Mononuclear cell (primary cell): Measurements from ENCODE around the gene NAT9. TPM values are rescaled to one million over a fixed set of nuclear protein-coding genes. Genes with fewer than 3 reads are reported as not detected.
A peak's percentile ranks its signal among the peaks of the same experiment; 100 is the strongest.

ENCODE experiments used
- H3K27me3 ChIP-seq: 2 replicates; pipeline ENCODE4 v1.6.0; 2011; ENCODE audit warnings: low read length, control low read depth; ENCODE audit not compliant: insufficient read depth
- H3K4me1 ChIP-seq: 2 replicates; pipeline ENCODE4 v1.5.1; 2011; ENCODE audit warnings: mild to moderate bottlenecking, low read length, control low read depth; ENCODE audit not compliant: insufficient read depth
- H3K4me3 ChIP-seq: 2 replicates; pipeline ENCODE4 v1.5.1; 2011; ENCODE audit warnings: mild to moderate bottlenecking, low read length, moderate library complexity
- H3K9me3 ChIP-seq: 2 replicates; pipeline ENCODE4 v1.5.1; 2011; ENCODE audit warnings: low read depth, mild to moderate bottlenecking, control low read depth, low read length
- total RNA-seq: library from RNA; depleted of rRNA; stranded (reverse); fragments of >200 nt; gene quantifications from one replicate; pipeline ENCODE4 v1.2.3, GENCODE V29; 2012

NAT9 gene
- total RNA-seq, 1 donor = 14.9 TPM

GRCh38 chr17:74752415-74752814, 23.7 kb downstream of the NAT9 start:
- Histone ChIP-seq H3K9me3 (no peaks in the 10 kb centered on the region), H3K4me1 (peaks cover 83% of the 10 kb centered on the region), H3K4me3 (no peak overlapping the region), H3K27me3 (no peaks in the 10 kb centered on the region)

- Histone ChIP-seq H3K27me3 (no peaks in the 10 kb centered on the region), H3K4me3 (peak overlapping the region; percentile 98), H3K9me3 (no peaks in the 10 kb centered on the region), H3K4me1 (peaks cover 84% of the 10 kb centered on the region)
These were observed 25.6 kb downstream of the NAT9 start for GRCh38 chr17:74750327-74751069.

GRCh38 chr17:74750039-74750326, 26.2 kb downstream of the NAT9 start:
- Histone ChIP-seq H3K4me1 (peaks cover 84% of the 10 kb centered on the region), H3K9me3 (no peaks in the 10 kb centered on the region), H3K4me3 (peak overlapping the region; percentile 98)

GRCh38 chr17:74749279-74750038, 26.7 kb downstream of the NAT9 start:
- Histone ChIP-seq H3K9me3 (no peaks in the 10 kb centered on the region), H3K27me3 (no peaks in the 10 kb centered on the region), H3K4me3 (peak overlapping the region; percentile 98), H3K4me1 (peaks cover 84% of the 10 kb centered on the region)

More at GRCh38 chr17:74750039-74750326, 26.2 kb downstream of the NAT9 start:
- no peaks in the 10 kb centered on the region for H3K27me3 ChIP-seq

GRCh38 chr17:74748529-74749278, 27.4 kb downstream of the NAT9 start, which contains the start of gene NHERF1:
TSS of gene NHERF1 (plus strand) at chr17:74748628. CDS start at chr17:74748847, 219 bp downstream.
- no peaks in the 10 kb centered on the region for H3K27me3 ChIP-seq
- no peaks in the 10 kb centered on the region for H3K9me3 ChIP-seq
- peaks cover 84% of the 10 kb centered on the region for H3K4me1 ChIP-seq
- H3K4me3 ChIP-seq = peak within 1 kb of the TSS; percentile 98

GRCh38 chr17:74748279-74748528, 27.9 kb downstream of the NAT9 start:
- Histone ChIP-seq H3K9me3 (no peaks in the 10 kb centered on the region), H3K4me3 (peak overlapping the region; percentile 98), H3K27me3 (no peaks in the 10 kb centered on the region), H3K4me1 (peaks cover 84% of the 10 kb centered on the region)

- peaks cover 84% of the 10 kb centered on the region for H3K4me1 ChIP-seq
- H3K4me3 ChIP-seq = no peak overlapping the region
- no peaks in the 10 kb centered on the region for H3K27me3 ChIP-seq
- H3K9me3 ChIP-seq = no peaks in the 10 kb centered on the region
These were observed 29.2 kb downstream of the NAT9 start for GRCh38 chr17:74746922-74747321.

GRCh38 chr17:74746376-74746775, 29.8 kb downstream of the NAT9 start:
- H3K9me3 ChIP-seq = no peaks in the 10 kb centered on the region
- H3K27me3 ChIP-seq = no peaks in the 10 kb centered on the region
- peaks cover 84% of the 10 kb centered on the region for H3K4me1 ChIP-seq
- H3K4me3 ChIP-seq = no peak overlapping the region

- Histone ChIP-seq H3K4me3 (no peak overlapping the region), H3K27me3 (no peaks in the 10 kb centered on the region)
These were observed 30.5 kb downstream of the NAT9 start for GRCh38 chr17:74745548-74746177.

GRCh38 chr17:74744714-74745547, 31.2 kb downstream of the NAT9 start:
- H3K4me1 ChIP-seq = peaks cover 84% of the 10 kb centered on the region
- H3K27me3 ChIP-seq = no peaks in the 10 kb centered on the region
- H3K4me3 ChIP-seq = no peak overlapping the region
- no peaks in the 10 kb centered on the region for H3K9me3 ChIP-seq

More at GRCh38 chr17:74745548-74746177, 30.5 kb downstream of the NAT9 start:
- Histone ChIP-seq H3K9me3 (no peaks in the 10 kb centered on the region), H3K4me1 (peaks cover 84% of the 10 kb centered on the region)

- Histone ChIP-seq H3K4me1 (peaks cover 87% of the 10 kb centered on the region), H3K27me3 (no peaks in the 10 kb centered on the region), H3K4me3 (no peak overlapping the region), H3K9me3 (no peaks in the 10 kb centered on the region)
These were observed 31.8 kb downstream of the NAT9 start for GRCh38 chr17:74744349-74744713.

- no peaks in the 10 kb centered on the region for H3K9me3 ChIP-seq
- peaks cover 92% of the 10 kb centered on the region for H3K4me1 ChIP-seq
- no peaks in the 10 kb centered on the region for H3K27me3 ChIP-seq
- no peak overlapping the region for H3K4me3 ChIP-seq
These were observed 32.4 kb downstream of the NAT9 start for GRCh38 chr17:74743755-74744154.

GRCh38 chr17:74742978-74743545, 33.1 kb downstream of the NAT9 start:
- no peaks in the 10 kb centered on the region for H3K9me3 ChIP-seq
- no peaks in the 10 kb centered on the region for H3K27me3 ChIP-seq
- no peak overlapping the region for H3K4me3 ChIP-seq
- peaks cover 99% of the 10 kb centered on the region for H3K4me1 ChIP-seq

GRCh38 chr17:74742153-74742515, 34.0 kb downstream of the NAT9 start:
- no peak overlapping the region for H3K4me3 ChIP-seq

More at GRCh38 chr17:74742153-74742515, 34.0 kb downstream of the NAT9 start:
- H3K9me3 ChIP-seq = no peaks in the 10 kb centered on the region
- no peaks in the 10 kb centered on the region for H3K27me3 ChIP-seq
- peaks cover 95% of the 10 kb centered on the region for H3K4me1 ChIP-seq
